Peyer's patch (tissue), 4 donors: ENCODE data around the gene IGLL1. TPM values are rescaled to one million over a fixed set of nuclear protein-coding genes. Genes with fewer than 3 reads are reported as not detected.

Experiments used
- DNase-seq, 3 donors: peaks; one replicate each; pipeline ENCODE4 v3.0.0-alpha.2; 2017 to 2019
- H3K27ac ChIP-seq, 4 donors: fragments of 200-600 bp; sonication (generic); one replicate each; pipeline ENCODE4 v1.5.1; 2016 to 2019
- H3K27me3 ChIP-seq, 2 donors: fragments of 200-600 bp; sonication (generic); one replicate each; pipeline ENCODE4 v1.5.1; 2019
- H3K36me3 ChIP-seq, 3 donors: fragments of 200-600 bp; sonication (generic); one replicate each; pipeline ENCODE4 v1.5.1; 2016 to 2019
- H3K4me1 ChIP-seq, 4 donors: fragments of 200-600 bp; sonication (generic); one replicate each; pipeline ENCODE4 v1.5.1; 2016 to 2019
- H3K4me3 ChIP-seq, 4 donors: fragments of 200-600 bp; sonication (generic); 1 replicate in 3 of 4; 2 replicates in 1 of 4; pipeline ENCODE4 v1.5.1; 2016 to 2019; ENCODE audit warnings: mild to moderate bottlenecking in 1 of 4
- H3K9me3 ChIP-seq, 4 donors: fragments of 200-600 bp; sonication (generic); one replicate each; pipeline ENCODE4 v1.5.1; 2016 to 2019; ENCODE audit warnings: mild to moderate bottlenecking in 1 of 4
- POLR2A ChIP-seq, 2 donors: fragments of 450-650 bp; IDR thresholded peaks; one replicate each; pipeline ENCODE4 v1.5.1; 2017; ENCODE audit warnings: antibody characterized with exemption in 2 of 2, mild to moderate bottlenecking in 2 of 2, moderate library complexity in 2 of 2
- small RNA-seq, 2 donors: library from RNA; depleted of rRNA; stranded (forward); fragments of <200 nt; gene quantifications; one replicate each; pipeline ENCODE3, GENCODE V24; 2016
- total RNA-seq, 4 donors: library from RNA; depleted of rRNA; stranded (reverse); fragments of >200 nt; gene quantifications; one replicate each; pipeline ENCODE4 v1.1.0, GENCODE V29; 2016
- TF ChIP-seq, protein P1 (sequence below), 6 experiments: fragments of 450-650 bp in 4 of 6; fragments of 200-600 bp in 2 of 6; sonication (generic) in 1 of 6; IDR thresholded peaks; one replicate each; pipeline ENCODE4 v1.5.1; 2017 to 2019; ENCODE audit warnings: antibody characterized with exemption in 6 of 6, mild to moderate bottlenecking in 3 of 6, moderate library complexity in 1 of 6

IGLL1 gene
- total RNA-seq, 4 donors from 2014 or later, result not detected

DNA sequence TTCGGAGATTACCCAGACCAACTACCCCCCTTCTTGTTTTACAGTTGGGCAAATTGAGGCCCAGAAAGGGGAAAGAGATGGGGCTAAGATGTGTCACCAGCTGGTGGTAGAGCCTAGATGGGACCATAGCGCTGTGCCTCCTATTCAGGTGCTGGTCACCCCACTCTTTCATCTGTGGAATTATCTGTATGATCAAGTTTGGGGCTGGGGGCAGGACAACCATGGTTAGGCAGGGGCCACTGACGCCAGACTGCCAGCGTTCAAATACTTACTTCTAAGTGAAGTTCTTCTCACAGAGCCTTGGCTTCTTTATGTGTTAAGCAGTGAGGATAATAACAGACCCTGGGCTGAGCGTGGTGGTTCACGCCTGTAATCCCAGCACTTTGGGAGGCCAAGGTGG is 55.9 kb downstream of the IGLL1 start:
- no peak for DNase-seq
- Histone ChIP-seq H3K4me1 (peaks cover 0 to 25% (median 10%) of the 10 kb centered on the region in 4 donors), H3K9me3 (no peaks in the 10 kb centered on the region), H3K27me3 (no peaks in the 10 kb centered on the region), H3K27ac (no peak overlapping the region), H3K36me3 (no peaks in the 10 kb centered on the region), H3K4me3 (no peak overlapping the region)
- TF ChIP-seq, protein P1, sequence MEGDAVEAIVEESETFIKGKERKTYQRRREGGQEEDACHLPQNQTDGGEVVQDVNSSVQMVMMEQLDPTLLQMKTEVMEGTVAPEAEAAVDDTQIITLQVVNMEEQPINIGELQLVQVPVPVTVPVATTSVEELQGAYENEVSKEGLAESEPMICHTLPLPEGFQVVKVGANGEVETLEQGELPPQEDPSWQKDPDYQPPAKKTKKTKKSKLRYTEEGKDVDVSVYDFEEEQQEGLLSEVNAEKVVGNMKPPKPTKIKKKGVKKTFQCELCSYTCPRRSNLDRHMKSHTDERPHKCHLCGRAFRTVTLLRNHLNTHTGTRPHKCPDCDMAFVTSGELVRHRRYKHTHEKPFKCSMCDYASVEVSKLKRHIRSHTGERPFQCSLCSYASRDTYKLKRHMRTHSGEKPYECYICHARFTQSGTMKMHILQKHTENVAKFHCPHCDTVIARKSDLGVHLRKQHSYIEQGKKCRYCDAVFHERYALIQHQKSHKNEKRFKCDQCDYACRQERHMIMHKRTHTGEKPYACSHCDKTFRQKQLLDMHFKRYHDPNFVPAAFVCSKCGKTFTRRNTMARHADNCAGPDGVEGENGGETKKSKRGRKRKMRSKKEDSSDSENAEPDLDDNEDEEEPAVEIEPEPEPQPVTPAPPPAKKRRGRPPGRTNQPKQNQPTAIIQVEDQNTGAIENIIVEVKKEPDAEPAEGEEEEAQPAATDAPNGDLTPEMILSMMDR (IDR thresholded peaks at IDR 0.05), result no peak
- TF ChIP-seq POLR2A (IDR thresholded peaks at IDR 0.05), result no peak

DNA sequence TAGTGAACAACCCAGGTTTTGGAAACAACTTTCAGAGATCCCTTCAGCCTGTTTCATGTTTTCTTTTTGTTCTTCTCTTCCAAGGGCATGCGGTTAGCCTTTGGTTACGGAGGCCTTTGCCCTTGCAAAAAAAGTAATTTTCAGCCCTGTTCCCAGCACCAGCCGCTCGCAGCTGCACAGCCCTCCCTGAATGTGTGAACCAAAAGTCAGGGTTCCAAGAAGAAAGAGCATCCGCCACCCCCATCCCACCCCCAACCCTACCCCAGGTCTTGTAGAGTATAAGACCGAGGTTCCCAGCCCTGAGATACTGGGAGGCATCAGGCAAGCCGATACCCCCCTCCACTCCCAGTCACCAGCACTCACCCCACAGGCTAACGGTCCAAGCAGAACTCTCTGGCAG is 56.4 kb downstream of the IGLL1 start:
- no peaks in the 10 kb centered on the region for H3K27me3 ChIP-seq
- DNase-seq, result no peak
- no peak overlapping the region for H3K27ac ChIP-seq
- no peaks in the 10 kb centered on the region for H3K36me3 ChIP-seq
- TF ChIP-seq POLR2A (IDR thresholded peaks at IDR 0.05), result no peak
- TF ChIP-seq, protein P1 (IDR thresholded peaks at IDR 0.05), result no peak
- no peak overlapping the region for H3K4me3 ChIP-seq
- H3K9me3 ChIP-seq, result no peaks in the 10 kb centered on the region
- peaks cover 0 to 25% (median 10%) of the 10 kb centered on the region in 4 donors for H3K4me1 ChIP-seq

Small RNA genes within 50 kb of the gene (small RNA-seq; reads per million reads assigned to genes)
- gene AP000346.3, result 0 reads per million in 2 donors

Other genes with a start within 250 kb of the IGLL1 start
- gene DRICH1, start 52.0 kb upstream of the IGLL1 start, total RNA-seq, result 1 to 10 TPM in 1 of 4 donors, under 1 TPM in 1, not detected in 2; 0.67 to 1.1 TPM
- not detected for gene RGL4, start 110.7 kb upstream of the IGLL1 start, total RNA-seq
- 10 to 100 TPM in 1 of 4 donors, 1 to 10 TPM in 3; 2.5 to 25.6 (median 6.2) TPM for gene ZNF70, start 170.8 kb upstream of the IGLL1 start, total RNA-seq
- gene VPREB3, start 174.1 kb upstream of the IGLL1 start, total RNA-seq, result 10 to 100 TPM in 1 of 4 donors, not detected in 3; 29.7 TPM
- not detected for gene C22orf15, start 182.7 kb upstream of the IGLL1 start, total RNA-seq
- gene CHCHD10, start 187.7 kb upstream of the IGLL1 start, total RNA-seq, result 100 to 1,000 TPM; 112 to 219 (median 142) TPM
- 10 to 100 TPM in 3 of 4 donors, 1 to 10 TPM in 1; 2.9 to 19.5 (median 13.7) TPM for gene MMP11, start 192.6 kb upstream of the IGLL1 start, total RNA-seq
- 10 to 100 TPM; 45.7 to 94.9 (median 77.0) TPM for gene SMARCB1, start 206.7 kb upstream of the IGLL1 start, total RNA-seq